ENCODE measurements around the gene MAP1B. TPM values are rescaled to one million over a fixed set of nuclear protein-coding genes. Genes with fewer than 3 reads are reported as not detected.
A peak's percentile ranks its signal among the peaks of the same experiment; 100 is the strongest.

MAP1B gene
- polyA plus RNA-seq, 1 donor from 2014 or later, result 234 TPM

- Histone ChIP-seq H3K36me3 (ENCODE audit: insufficient read depth, low read length) (no peaks in the 10 kb centered on the region), H3K9me2 (ENCODE audit: insufficient read depth, low read length) (no peaks in the 10 kb centered on the region), H3K4me2 (ENCODE audit: low read length) (no peak overlapping the region), H3K79me2 (replicated peaks; ENCODE audit: insufficient read depth, low read length) (no peaks in the 10 kb centered on the region), H3K9ac (ENCODE audit: low read length) (no peak overlapping the region), H3K27me3 (ENCODE audit: insufficient read depth, low read depth, low read length) (no peaks in the 10 kb centered on the region), H3K27ac (ENCODE audit: low read length) (no peak overlapping the region), H3K4me3 (ENCODE audit: low read length) (no peak overlapping the region), H2AFZ (ENCODE audit: low read depth, low read length) (no peak overlapping the region), H3F3A (ENCODE audit: insufficient read depth, low read length, poor library complexity, severe bottlenecking) (no peaks in the 10 kb centered on the region), H3K9me3 (ENCODE audit: low read length) (no peaks in the 10 kb centered on the region), H4K20me1 (ENCODE audit: insufficient read depth) (no peaks in the 10 kb centered on the region)
- no peak for TF ChIP-seq SMC3 (conservative IDR thresholded peaks at IDR 0.05; ENCODE audit: poor library complexity)
- no peak for TF ChIP-seq EZH2 (IDR thresholded peaks at IDR 0.05; ENCODE audit: borderline replicate concordance, insufficient read depth, low read length, poor library complexity, severe bottlenecking)
- no peak for TF ChIP-seq POLR2AphosphoS5 (IDR thresholded peaks at IDR 0.05)
- no peak for TF ChIP-seq EP300 (conservative IDR thresholded peaks at IDR 0.05; ENCODE audit: poor library complexity, severe bottlenecking)
Observed at GRCh38 chr5:72221541-72221940, 114.3 kb downstream of the MAP1B start.

- no peaks in the 10 kb centered on the region for H3K79me2 ChIP-seq (replicated peaks; ENCODE audit: insufficient read depth, low read length)
- H2AFZ ChIP-seq (ENCODE audit: low read depth, low read length), result no peak overlapping the region
- no peaks in the 10 kb centered on the region for H3K9me2 ChIP-seq (ENCODE audit: insufficient read depth, low read length)
- H3F3A ChIP-seq (ENCODE audit: insufficient read depth, low read length, poor library complexity, severe bottlenecking), result no peaks in the 10 kb centered on the region
- H4K20me1 ChIP-seq (ENCODE audit: insufficient read depth), result no peaks in the 10 kb centered on the region
- H3K9me3 ChIP-seq (ENCODE audit: low read length), result no peaks in the 10 kb centered on the region
- no peak overlapping the region for H3K9ac ChIP-seq (ENCODE audit: low read length)
- H3K4me2 ChIP-seq (ENCODE audit: low read length), result no peak overlapping the region
- TF ChIP-seq MXI1 (conservative IDR thresholded peaks at IDR 0.05; ENCODE audit: poor library complexity, severe bottlenecking), result no peak
- TF ChIP-seq SMC3 (conservative IDR thresholded peaks at IDR 0.05; ENCODE audit: poor library complexity), result no peak
- no peak for TF ChIP-seq EP300 (conservative IDR thresholded peaks at IDR 0.05; ENCODE audit: poor library complexity, severe bottlenecking)
- TF ChIP-seq REST (IDR thresholded peaks at IDR 0.05; ENCODE audit: borderline replicate concordance), result no peak
- no peaks in the 10 kb centered on the region for H3K27me3 ChIP-seq (ENCODE audit: insufficient read depth, low read depth, low read length)
- H3K4me3 ChIP-seq (ENCODE audit: low read length), result no peak overlapping the region
- no peaks in the 10 kb centered on the region for H3K36me3 ChIP-seq (ENCODE audit: insufficient read depth, low read length)
- peak overlapping the region; percentile 78 for H3K27ac ChIP-seq (ENCODE audit: low read length)
Observed at GRCh38 chr5:72222521-72222920, 115.2 kb downstream of the MAP1B start.

GRCh38 chr5:72223371-72223770, 116.1 kb downstream of the MAP1B start:
- H3K9me3 ChIP-seq (ENCODE audit: low read length), result no peaks in the 10 kb centered on the region
- peak overlapping the region; percentile 43 for H3K4me3 ChIP-seq (ENCODE audit: low read length)
- H3K27me3 ChIP-seq (ENCODE audit: insufficient read depth, low read depth, low read length), result no peaks in the 10 kb centered on the region
- no peaks in the 10 kb centered on the region for H3K36me3 ChIP-seq (ENCODE audit: insufficient read depth, low read length)
- H3K27ac ChIP-seq (ENCODE audit: low read length), result peak overlapping the region; percentile 78
- peak overlapping the region; percentile 40 for H3K4me2 ChIP-seq (ENCODE audit: low read length)
- no peaks in the 10 kb centered on the region for H3K79me2 ChIP-seq (replicated peaks; ENCODE audit: insufficient read depth, low read length)
- TF ChIP-seq RAD21 (conservative IDR thresholded peaks at IDR 0.05) (no peak), CTCF (IDR thresholded peaks at IDR 0.05; ENCODE audit: poor library complexity, severe bottlenecking) (no peak), SMC3 (conservative IDR thresholded peaks at IDR 0.05; ENCODE audit: poor library complexity) (no peak), EP300 (conservative IDR thresholded peaks at IDR 0.05; ENCODE audit: poor library complexity, severe bottlenecking) (peak; percentile 94), POLR2AphosphoS5 (IDR thresholded peaks at IDR 0.05) (peak; percentile 66)
- no peaks in the 10 kb centered on the region for H3K9me2 ChIP-seq (ENCODE audit: insufficient read depth, low read length)
- H3K9ac ChIP-seq (ENCODE audit: low read length), result peak overlapping the region; percentile 30
- H4K20me1 ChIP-seq (ENCODE audit: insufficient read depth), result no peaks in the 10 kb centered on the region
- no peak overlapping the region for H2AFZ ChIP-seq (ENCODE audit: low read depth, low read length)
- no peaks in the 10 kb centered on the region for H3F3A ChIP-seq (ENCODE audit: insufficient read depth, low read length, poor library complexity, severe bottlenecking)
